ENCODE results near the gene AGTPBP1. TPM values are rescaled to one million over a fixed set of nuclear protein-coding genes. Genes with fewer than 3 reads are reported as not detected.

Gene AGTPBP1
- total RNA-seq, 1 experiment from 2014 or later = 42.9 TPM

GRCh38 chr9:85514256-85514655, 227.5 kb downstream of the AGTPBP1 start:
- no peak overlapping the region for H3K4me3 ChIP-seq (ENCODE audit: low read length)
- no peaks in the 10 kb centered on the region for H3K79me2 ChIP-seq (ENCODE audit: low read length)
- no peaks in the 10 kb centered on the region for H3K36me3 ChIP-seq (ENCODE audit: insufficient read depth, low read length)
- no peak overlapping the region for H2AFZ ChIP-seq (ENCODE audit: low read length)
- no peak overlapping the region for H3K9ac ChIP-seq (ENCODE audit: low read length)
- no peaks in the 10 kb centered on the region for H3K9me3 ChIP-seq (ENCODE audit: low read length)
- no peak overlapping the region for H3K27ac ChIP-seq (ENCODE audit: low read length)
- no peak for DNase-seq
- H3K27me3 ChIP-seq (ENCODE audit: low read length) = no peaks in the 10 kb centered on the region
- H3K9me2 ChIP-seq (replicated peaks; ENCODE audit: insufficient read depth, low read length) = no peaks in the 10 kb centered on the region
- no peak overlapping the region for H3K4me2 ChIP-seq (ENCODE audit: low read depth, low read length, poor library complexity, severe bottlenecking)
- H3K4me1 ChIP-seq (ENCODE audit: low read length) = peaks cover 3% of the 10 kb centered on the region; the same call in 1 of the 2 replicates
- no peaks in the 10 kb centered on the region for H4K20me1 ChIP-seq (ENCODE audit: insufficient read depth, low read depth, low read length)

- no peak for DNase-seq
- Histone ChIP-seq H3K36me3 (ENCODE audit: insufficient read depth, low read length) (no peaks in the 10 kb centered on the region), H3K9ac (ENCODE audit: low read length) (no peak overlapping the region)
Measured at GRCh38 chr9:85511746-85512145, 230.0 kb downstream of the AGTPBP1 start.

GRCh38 chr9:85510830-85511504, 230.8 kb downstream of the AGTPBP1 start:
- no peaks in the 10 kb centered on the region for H3K4me1 ChIP-seq (ENCODE audit: low read length)
- H3K9ac ChIP-seq (ENCODE audit: low read length) = no peak overlapping the region
- no peaks in the 10 kb centered on the region for H3K9me2 ChIP-seq (replicated peaks; ENCODE audit: insufficient read depth, low read length)
- H3K79me2 ChIP-seq (ENCODE audit: low read length) = no peaks in the 10 kb centered on the region
- no peaks in the 10 kb centered on the region for H3K36me3 ChIP-seq (ENCODE audit: insufficient read depth, low read length)
- H3K27ac ChIP-seq (ENCODE audit: low read length) = no peak overlapping the region
- no peak overlapping the region for H3K4me3 ChIP-seq (ENCODE audit: low read length)
- no peak overlapping the region for H2AFZ ChIP-seq (ENCODE audit: low read length)
- no peak overlapping the region for H3K4me2 ChIP-seq (ENCODE audit: low read depth, low read length, poor library complexity, severe bottlenecking)
- DNase-seq = no peak
- no peaks in the 10 kb centered on the region for H3K9me3 ChIP-seq (ENCODE audit: low read length)
- no peaks in the 10 kb centered on the region for H4K20me1 ChIP-seq (ENCODE audit: insufficient read depth, low read depth, low read length)
- no peaks in the 10 kb centered on the region; the same call in 1 of the 2 replicates for H3K27me3 ChIP-seq (ENCODE audit: low read length)

More at GRCh38 chr9:85511746-85512145, 230.0 kb downstream of the AGTPBP1 start:
- Histone ChIP-seq H3K4me1 (ENCODE audit: low read length) (peaks cover 3% of the 10 kb centered on the region; the same call in 1 of the 2 replicates), H3K79me2 (ENCODE audit: low read length) (no peaks in the 10 kb centered on the region), H3K9me2 (replicated peaks; ENCODE audit: insufficient read depth, low read length) (no peaks in the 10 kb centered on the region), H3K4me2 (ENCODE audit: low read depth, low read length, poor library complexity, severe bottlenecking) (no peak overlapping the region), H3K9me3 (ENCODE audit: low read length) (no peaks in the 10 kb centered on the region), H3K4me3 (ENCODE audit: low read length) (no peak overlapping the region), H3K27ac (ENCODE audit: low read length) (no peak overlapping the region), H3K27me3 (ENCODE audit: low read length) (no peaks in the 10 kb centered on the region; the same call in 1 of the 2 replicates), H4K20me1 (ENCODE audit: insufficient read depth, low read depth, low read length) (no peaks in the 10 kb centered on the region), H2AFZ (ENCODE audit: low read length) (no peak overlapping the region)

GRCh38 chr9:85508616-85509015, 233.1 kb downstream of the AGTPBP1 start:
- H3K4me3 ChIP-seq (ENCODE audit: low read length) = no peak overlapping the region
- H3K79me2 ChIP-seq (ENCODE audit: low read length) = no peaks in the 10 kb centered on the region
- no peaks in the 10 kb centered on the region for H3K4me1 ChIP-seq (ENCODE audit: low read length)
- H4K20me1 ChIP-seq (ENCODE audit: insufficient read depth, low read depth, low read length) = no peaks in the 10 kb centered on the region
- H3K9me3 ChIP-seq (ENCODE audit: low read length) = no peaks in the 10 kb centered on the region
- no peak overlapping the region for H3K9ac ChIP-seq (ENCODE audit: low read length)
- H3K36me3 ChIP-seq (ENCODE audit: insufficient read depth, low read length) = no peaks in the 10 kb centered on the region
- H3K27me3 ChIP-seq (ENCODE audit: low read length) = no peaks in the 10 kb centered on the region; the same call in 1 of the 2 replicates
- no peak overlapping the region for H3K27ac ChIP-seq (ENCODE audit: low read length)
- H3K9me2 ChIP-seq (replicated peaks; ENCODE audit: insufficient read depth, low read length) = no peaks in the 10 kb centered on the region
- DNase-seq = no peak
- H3K4me2 ChIP-seq (ENCODE audit: low read depth, low read length, poor library complexity, severe bottlenecking) = no peak overlapping the region
- H2AFZ ChIP-seq (ENCODE audit: low read length) = no peak overlapping the region

GRCh38 chr9:85505612-85506011, 236.1 kb downstream of the AGTPBP1 start:
- no peaks in the 10 kb centered on the region for H3K9me2 ChIP-seq (replicated peaks; ENCODE audit: insufficient read depth, low read length)
- H3K27me3 ChIP-seq (ENCODE audit: low read length) = no peaks in the 10 kb centered on the region; the same call in 1 of the 2 replicates
- H3K36me3 ChIP-seq (ENCODE audit: insufficient read depth, low read length) = no peaks in the 10 kb centered on the region
- H4K20me1 ChIP-seq (ENCODE audit: insufficient read depth, low read depth, low read length) = no peaks in the 10 kb centered on the region
- H3K27ac ChIP-seq (ENCODE audit: low read length) = no peak overlapping the region
- H2AFZ ChIP-seq (ENCODE audit: low read length) = no peak overlapping the region
- no peak overlapping the region for H3K9ac ChIP-seq (ENCODE audit: low read length)
- no peak overlapping the region for H3K4me2 ChIP-seq (ENCODE audit: low read depth, low read length, poor library complexity, severe bottlenecking)
- no peaks in the 10 kb centered on the region for H3K79me2 ChIP-seq (ENCODE audit: low read length)
- no peak for DNase-seq
- H3K4me1 ChIP-seq (ENCODE audit: low read length) = no peaks in the 10 kb centered on the region
- H3K9me3 ChIP-seq (ENCODE audit: low read length) = no peaks in the 10 kb centered on the region
- H3K4me3 ChIP-seq (ENCODE audit: low read length) = no peak overlapping the region

- Histone ChIP-seq H3K4me3 (ENCODE audit: low read length) (no peak overlapping the region), H3K4me2 (ENCODE audit: low read depth, low read length, poor library complexity, severe bottlenecking) (no peak overlapping the region), H3K27me3 (ENCODE audit: low read length) (peaks cover 3% of the 10 kb centered on the region; the same call in 1 of the 2 replicates), H3K9me3 (ENCODE audit: low read length) (no peaks in the 10 kb centered on the region), H3K79me2 (ENCODE audit: low read length) (no peaks in the 10 kb centered on the region), H3K36me3 (ENCODE audit: insufficient read depth, low read length) (no peaks in the 10 kb centered on the region), H4K20me1 (ENCODE audit: insufficient read depth, low read depth, low read length) (no peaks in the 10 kb centered on the region), H3K27ac (ENCODE audit: low read length) (no peak overlapping the region), H3K9me2 (replicated peaks; ENCODE audit: insufficient read depth, low read length) (no peaks in the 10 kb centered on the region), H3K4me1 (ENCODE audit: low read length) (no peaks in the 10 kb centered on the region), H3K9ac (ENCODE audit: low read length) (no peak overlapping the region), H2AFZ (ENCODE audit: low read length) (no peak overlapping the region)
- DNase-seq = no peak
Measured at GRCh38 chr9:85502815-85503655, 238.7 kb downstream of the AGTPBP1 start.

- no peaks in the 10 kb centered on the region for H3K79me2 ChIP-seq (ENCODE audit: low read length)
- H3K36me3 ChIP-seq (ENCODE audit: insufficient read depth, low read length) = no peaks in the 10 kb centered on the region
- no peak overlapping the region for H3K4me3 ChIP-seq (ENCODE audit: low read length)
- peaks cover 5% of the 10 kb centered on the region; the same call in 1 of the 2 replicates for H3K27me3 ChIP-seq (ENCODE audit: low read length)
- H3K9ac ChIP-seq (ENCODE audit: low read length) = no peak overlapping the region
- no peaks in the 10 kb centered on the region for H3K9me2 ChIP-seq (replicated peaks; ENCODE audit: insufficient read depth, low read length)
- no peaks in the 10 kb centered on the region for H4K20me1 ChIP-seq (ENCODE audit: insufficient read depth, low read depth, low read length)
- no peaks in the 10 kb centered on the region for H3K9me3 ChIP-seq (ENCODE audit: low read length)
- no peak overlapping the region for H3K27ac ChIP-seq (ENCODE audit: low read length)
- H3K4me1 ChIP-seq (ENCODE audit: low read length) = no peaks in the 10 kb centered on the region
- no peak overlapping the region for H2AFZ ChIP-seq (ENCODE audit: low read length)
- no peak for DNase-seq
- H3K4me2 ChIP-seq (ENCODE audit: low read depth, low read length, poor library complexity, severe bottlenecking) = no peak overlapping the region
Measured at GRCh38 chr9:85501882-85502281, 239.9 kb downstream of the AGTPBP1 start.

GRCh38 chr9:85501456-85501855, 240.3 kb downstream of the AGTPBP1 start:
- Histone ChIP-seq H3K4me2 (ENCODE audit: low read depth, low read length, poor library complexity, severe bottlenecking) (no peak overlapping the region), H3K27me3 (ENCODE audit: low read length) (peaks cover 5% of the 10 kb centered on the region; the same call in 1 of the 2 replicates), H3K79me2 (ENCODE audit: low read length) (no peaks in the 10 kb centered on the region), H3K9ac (ENCODE audit: low read length) (no peak overlapping the region), H4K20me1 (ENCODE audit: insufficient read depth, low read depth, low read length) (no peaks in the 10 kb centered on the region), H3K9me2 (replicated peaks; ENCODE audit: insufficient read depth, low read length) (no peaks in the 10 kb centered on the region), H3K4me3 (ENCODE audit: low read length) (no peak overlapping the region), H2AFZ (ENCODE audit: low read length) (no peak overlapping the region), H3K4me1 (ENCODE audit: low read length) (no peaks in the 10 kb centered on the region), H3K9me3 (ENCODE audit: low read length) (no peaks in the 10 kb centered on the region), H3K36me3 (ENCODE audit: insufficient read depth, low read length) (no peaks in the 10 kb centered on the region), H3K27ac (ENCODE audit: low read length) (no peak overlapping the region)
- no peak for DNase-seq
